ENCODE data around the gene CASZ1.

Gene CASZ1

GRCh38 chr1:10789047-10789791, 7.2 kb downstream of the CASZ1 start:
- Histone ChIP-seq H3K36me3 (ENCODE audit: insufficient read depth, low read length) (no peaks in the 10 kb centered on the region), H3K27ac (ENCODE audit: low read length) (no peak overlapping the region), H3K27me3 (ENCODE audit: insufficient read depth, low read length, poor library complexity) (peaks cover 39% of the 10 kb centered on the region), H3K4me1 (ENCODE audit: insufficient read depth, low read length) (peaks cover 4% of the 10 kb centered on the region; the same call in 1 of the 2 replicates), H2AFZ (ENCODE audit: low read depth, low read length) (no peak overlapping the region), H3K9me3 (ENCODE audit: insufficient read depth, low read length, severe bottlenecking) (no peaks in the 10 kb centered on the region), H4K20me1 (ENCODE audit: insufficient read depth, low read length) (no peaks in the 10 kb centered on the region), H3K9ac (ENCODE audit: low read depth, low read length) (no peak overlapping the region), H3K79me2 (ENCODE audit: insufficient read depth, low read length) (no peaks in the 10 kb centered on the region), H3K4me3 (ENCODE audit: low read depth in 1 of 2, low read length in 2 of 2) (no peak overlapping the region), H3K4me2 (ENCODE audit: insufficient read depth, low read length) (no peak overlapping the region)
- TF ChIP-seq EZH2 (IDR thresholded peaks at IDR 0.05; ENCODE audit: borderline replicate concordance, low read depth, low read length, severe bottlenecking) (no peak), CTCF (IDR thresholded peaks at IDR 0.05; ENCODE audit: borderline replicate concordance, extremely low read depth, low read length, poor library complexity, severe bottlenecking) (no peak)
- no peak for ATAC-seq (ENCODE audit: insufficient read depth, low read depth)
- no peak for DNase-seq

- no peak for ATAC-seq (ENCODE audit: insufficient read depth, low read depth)
- no peak for DNase-seq
- Histone ChIP-seq H3K79me2 (ENCODE audit: insufficient read depth, low read length) (no peaks in the 10 kb centered on the region), H3K4me2 (ENCODE audit: insufficient read depth, low read length) (no peak overlapping the region), H3K36me3 (ENCODE audit: insufficient read depth, low read length) (no peaks in the 10 kb centered on the region), H2AFZ (ENCODE audit: low read depth, low read length) (no peak overlapping the region), H3K9ac (ENCODE audit: low read depth, low read length) (no peak overlapping the region), H3K27ac (ENCODE audit: low read length) (no peak overlapping the region), H4K20me1 (ENCODE audit: insufficient read depth, low read length) (no peaks in the 10 kb centered on the region), H3K27me3 (ENCODE audit: insufficient read depth, low read length, poor library complexity) (peaks cover 34% of the 10 kb centered on the region), H3K4me3 (ENCODE audit: low read depth in 1 of 2, low read length in 2 of 2) (no peak overlapping the region), H3K4me1 (ENCODE audit: insufficient read depth, low read length) (peaks cover 4% of the 10 kb centered on the region; the same call in 1 of the 2 replicates), H3K9me3 (ENCODE audit: insufficient read depth, low read length, severe bottlenecking) (no peaks in the 10 kb centered on the region)
- TF ChIP-seq EZH2 (IDR thresholded peaks at IDR 0.05; ENCODE audit: borderline replicate concordance, low read depth, low read length, severe bottlenecking) = no peak
- no peak for TF ChIP-seq CTCF (IDR thresholded peaks at IDR 0.05; ENCODE audit: borderline replicate concordance, extremely low read depth, low read length, poor library complexity, severe bottlenecking)
These were observed 7.8 kb downstream of the CASZ1 start for GRCh38 chr1:10788592-10789006.

- Histone ChIP-seq H3K9me3 (ENCODE audit: insufficient read depth, low read length, severe bottlenecking) (no peaks in the 10 kb centered on the region), H3K4me1 (ENCODE audit: insufficient read depth, low read length) (no peaks in the 10 kb centered on the region), H3K27ac (ENCODE audit: low read length) (no peak overlapping the region), H3K36me3 (ENCODE audit: insufficient read depth, low read length) (no peaks in the 10 kb centered on the region), H2AFZ (ENCODE audit: low read depth, low read length) (no peak overlapping the region), H3K4me2 (ENCODE audit: insufficient read depth, low read length) (no peak overlapping the region), H3K27me3 (ENCODE audit: insufficient read depth, low read length, poor library complexity) (peaks cover 31% of the 10 kb centered on the region), H3K79me2 (ENCODE audit: insufficient read depth, low read length) (no peaks in the 10 kb centered on the region), H3K9ac (ENCODE audit: low read depth, low read length) (no peak overlapping the region), H4K20me1 (ENCODE audit: insufficient read depth, low read length) (no peaks in the 10 kb centered on the region), H3K4me3 (ENCODE audit: low read depth in 1 of 2, low read length in 2 of 2) (no peak overlapping the region)
- DNase-seq (no peak), ATAC-seq (ENCODE audit: insufficient read depth, low read depth) (no peak)
- TF ChIP-seq CTCF (IDR thresholded peaks at IDR 0.05; ENCODE audit: borderline replicate concordance, extremely low read depth, low read length, poor library complexity, severe bottlenecking) (no peak), EZH2 (IDR thresholded peaks at IDR 0.05; ENCODE audit: borderline replicate concordance, low read depth, low read length, severe bottlenecking) (no peak)
These were observed 9.2 kb downstream of the CASZ1 start for GRCh38 chr1:10787286-10787685.

All from DND-41 (cell line).